Activated gamma-delta T cell (primary cell): Measurements from ENCODE around the gene NRXN3.

ENCODE experiments used
- DNase-seq: peaks from one replicate; lab custom pipeline; 2025; lab: John Stamatoyannopoulos, UW

The NRXN3 gene

DNA sequence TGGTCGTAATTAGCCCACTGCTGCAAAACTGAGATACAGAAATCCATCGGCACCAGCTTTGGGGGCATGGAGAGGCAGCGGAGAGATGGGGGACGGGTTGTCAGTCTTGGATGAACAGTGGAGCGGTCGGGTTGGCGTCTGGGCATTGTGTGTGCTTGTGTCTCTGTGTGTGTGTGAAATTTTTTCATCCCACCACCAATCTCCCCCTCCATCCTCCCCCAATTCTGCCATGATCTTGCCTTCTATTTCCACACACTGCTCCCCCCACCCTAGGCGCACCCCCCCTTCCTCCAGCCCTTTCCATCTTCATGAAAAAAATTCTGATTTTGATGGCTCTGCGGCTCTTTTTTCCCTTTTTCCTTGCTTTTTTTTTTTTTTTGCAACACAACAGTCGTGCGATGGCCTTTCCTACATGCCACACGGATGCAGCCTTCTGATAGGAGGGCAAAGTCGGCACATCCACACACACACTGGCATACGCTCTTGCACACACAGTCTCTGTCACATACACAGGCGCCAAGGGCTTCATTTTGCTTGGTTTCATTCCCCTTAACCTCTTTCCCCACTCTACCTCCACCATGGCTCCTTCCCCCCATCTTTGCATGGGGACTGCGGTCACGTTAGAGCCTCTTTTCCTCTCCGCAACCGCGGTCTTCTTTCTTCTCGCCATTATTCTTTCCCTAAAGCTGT is 3.3 kb downstream of the NRXN3 start:
- no peak for DNase-seq

DNA sequence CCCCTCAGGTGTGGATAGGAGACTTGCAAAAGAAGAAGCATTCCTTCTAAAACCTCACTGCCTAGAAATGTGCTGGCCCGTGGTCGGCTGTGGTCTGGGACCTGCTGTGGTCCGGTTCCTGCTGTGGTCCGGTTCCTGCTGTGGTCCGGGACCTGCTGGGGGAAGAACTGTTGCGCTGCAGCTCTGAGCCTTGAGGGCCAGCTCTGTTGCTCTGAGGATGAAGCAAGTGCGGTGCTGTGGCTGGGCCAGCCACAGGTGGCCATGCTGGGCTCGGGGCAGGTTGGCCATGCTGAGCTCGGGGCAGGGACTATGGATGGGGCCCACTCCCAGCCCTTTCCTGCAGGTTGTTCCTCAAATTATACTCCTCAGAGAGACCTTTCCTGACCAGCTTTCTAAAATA is 5.2 kb downstream of the NRXN3 start:
- DNase-seq = no peak

DNA sequence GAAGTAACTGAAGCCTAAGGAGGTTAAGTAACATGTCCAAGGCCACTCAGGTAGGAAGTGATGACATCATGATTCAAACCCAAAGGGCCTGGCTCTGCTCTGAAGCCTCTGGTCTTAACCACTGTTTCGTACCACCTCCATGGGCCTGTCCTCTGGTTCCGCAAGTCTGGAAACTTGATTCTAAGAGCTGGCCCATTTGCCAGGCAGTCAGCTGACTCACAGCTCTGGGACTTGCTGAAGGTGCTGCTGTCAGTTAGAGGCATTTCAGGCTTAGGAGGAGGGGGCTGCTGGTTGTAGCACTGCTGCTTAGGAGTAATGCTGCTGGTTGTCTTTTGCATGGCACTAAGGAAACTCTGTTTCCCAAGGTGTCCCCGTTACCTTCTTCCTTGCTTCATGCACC is 7.9 kb downstream of the NRXN3 start:
- no peak for DNase-seq

DNA sequence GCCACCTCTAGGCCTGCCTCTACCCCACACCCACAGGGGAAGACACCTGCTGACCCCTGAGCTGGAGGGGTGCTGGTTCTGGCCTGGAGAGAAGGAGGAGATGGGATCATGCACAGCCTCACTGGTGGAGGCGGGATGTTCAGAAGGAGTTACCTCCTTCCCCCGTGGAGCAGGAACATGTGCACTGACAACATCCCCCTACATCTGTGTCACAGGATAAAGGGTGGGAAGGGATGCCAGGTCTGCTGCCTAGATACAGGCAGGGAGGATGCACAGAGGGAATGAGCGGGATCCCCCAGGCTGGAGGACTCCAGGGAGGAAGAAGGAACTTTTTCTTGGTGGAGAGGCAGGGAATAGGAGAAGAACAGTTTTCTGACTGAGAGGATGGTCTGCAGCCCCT is 8.8 kb downstream of the NRXN3 start:
- DNase-seq = no peak

DNA sequence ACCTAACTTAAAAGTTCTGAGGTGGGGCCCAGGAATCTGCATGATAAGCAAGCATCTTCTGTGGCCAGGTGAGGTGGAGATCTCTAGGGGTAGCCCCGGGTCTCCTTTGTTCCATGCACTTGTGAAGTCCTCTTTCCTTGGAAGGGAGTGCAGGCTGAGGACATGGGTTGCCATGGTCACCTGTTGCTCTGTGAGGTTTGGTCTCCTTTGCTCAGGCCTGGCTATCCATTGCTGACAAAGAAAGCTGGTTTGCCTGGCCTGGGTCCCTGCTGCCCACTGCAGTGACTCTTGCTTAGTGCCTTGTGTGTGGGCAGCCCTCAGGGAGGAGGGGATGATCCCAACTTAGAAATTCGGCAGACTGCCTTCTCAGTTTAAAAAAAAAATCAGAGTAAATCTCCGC is 11.1 kb downstream of the NRXN3 start:
- no peak for DNase-seq

DNA sequence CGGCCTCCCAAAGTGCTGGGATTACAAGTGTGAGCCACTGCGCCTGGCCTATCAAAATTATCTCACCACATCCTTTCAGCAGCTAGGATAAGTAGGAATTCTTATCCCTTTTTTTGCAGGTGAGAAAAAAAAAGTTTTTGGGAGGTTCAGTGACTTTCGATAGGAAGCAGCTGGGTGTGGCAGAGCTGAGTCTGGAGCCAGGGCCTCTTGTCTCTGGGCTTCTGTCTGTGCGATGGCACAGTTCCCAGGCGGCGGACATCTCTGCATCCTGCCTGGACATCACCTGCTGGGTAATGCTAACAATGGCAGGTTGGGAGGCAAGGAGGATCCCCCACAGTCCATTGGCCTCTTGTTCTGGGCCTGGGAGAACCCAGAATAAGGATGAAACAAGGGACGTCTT is 12.5 kb downstream of the NRXN3 start:
- no peak for DNase-seq

DNA sequence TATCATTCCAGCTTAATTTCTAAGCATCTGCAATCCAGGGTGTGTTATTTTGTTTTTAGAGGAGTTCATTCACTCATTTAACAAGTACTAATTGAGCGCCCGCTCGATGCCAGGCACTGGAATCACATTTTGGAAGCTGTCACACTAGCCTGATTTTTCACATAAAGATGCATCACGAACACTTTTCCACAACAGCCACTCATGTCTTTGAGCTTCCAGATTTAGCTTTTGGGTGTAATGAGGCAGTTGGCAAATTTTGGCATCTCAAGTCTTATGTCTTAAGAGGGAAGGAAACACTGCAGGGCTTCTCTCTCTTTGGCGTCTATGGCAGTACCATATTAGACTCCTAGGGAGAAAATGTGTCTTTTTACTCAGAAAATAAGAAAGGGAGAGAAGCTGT is 14.0 kb downstream of the NRXN3 start:
- no peak for DNase-seq

DNA sequence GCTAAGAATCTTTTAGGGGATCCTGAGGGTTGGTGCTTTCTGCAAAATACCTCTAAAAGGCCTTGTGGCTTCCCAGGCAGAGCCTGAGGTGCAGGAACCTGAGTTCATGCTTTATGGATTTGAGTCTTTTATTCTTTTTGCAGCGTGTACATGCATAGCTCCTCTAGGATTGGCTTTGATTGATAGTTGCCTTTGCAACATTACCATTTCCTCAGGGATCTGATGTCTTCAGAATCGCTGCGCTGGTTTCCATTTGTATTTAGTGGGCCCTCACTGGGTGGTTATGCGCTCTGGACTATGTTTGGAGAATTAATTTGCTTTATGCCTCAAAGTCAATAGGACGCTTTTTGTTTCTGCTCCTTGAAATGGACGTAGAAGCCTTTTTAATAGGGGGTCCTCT is 16.1 kb downstream of the NRXN3 start:
- no peak for DNase-seq

DNA sequence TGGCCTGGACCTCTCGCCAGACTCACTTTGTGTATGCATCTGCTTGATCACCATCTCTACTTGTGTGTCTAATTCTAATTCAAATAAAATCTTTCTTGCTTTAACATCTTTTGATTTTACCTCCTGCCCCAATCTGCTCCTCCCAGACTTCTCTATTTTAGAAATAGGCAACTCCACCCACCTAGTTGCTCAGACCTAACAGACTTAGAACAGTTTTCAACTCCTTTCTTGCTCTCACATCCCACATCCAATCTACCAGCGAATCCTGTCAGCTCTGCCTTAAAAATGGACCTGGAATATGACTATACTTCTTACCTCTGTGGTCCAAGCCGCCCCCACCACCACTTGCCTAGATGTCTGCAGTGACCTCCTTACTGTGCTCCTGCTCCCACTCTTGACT is 18.7 kb downstream of the NRXN3 start:
- no peak for DNase-seq

DNA sequence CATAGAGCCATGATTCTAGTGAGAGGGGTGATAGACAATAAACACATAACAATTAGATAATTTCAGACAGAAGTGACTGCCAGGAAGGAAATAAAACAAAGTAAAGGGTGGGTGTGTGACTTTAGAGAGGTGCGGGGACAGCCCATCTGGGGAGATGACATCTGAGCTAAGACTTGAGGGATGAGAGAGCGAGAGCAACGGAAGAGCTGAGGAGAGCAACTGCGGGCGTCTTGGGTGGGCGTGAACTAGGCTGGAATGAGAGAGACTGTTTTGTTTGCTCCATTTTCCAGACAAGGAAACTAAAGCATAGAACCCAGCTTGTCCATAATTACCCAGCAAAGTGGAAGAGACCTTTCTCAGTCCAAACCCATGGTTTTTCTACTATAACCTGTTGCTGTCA is 25.3 kb downstream of the NRXN3 start:
- no peak for DNase-seq

DNA sequence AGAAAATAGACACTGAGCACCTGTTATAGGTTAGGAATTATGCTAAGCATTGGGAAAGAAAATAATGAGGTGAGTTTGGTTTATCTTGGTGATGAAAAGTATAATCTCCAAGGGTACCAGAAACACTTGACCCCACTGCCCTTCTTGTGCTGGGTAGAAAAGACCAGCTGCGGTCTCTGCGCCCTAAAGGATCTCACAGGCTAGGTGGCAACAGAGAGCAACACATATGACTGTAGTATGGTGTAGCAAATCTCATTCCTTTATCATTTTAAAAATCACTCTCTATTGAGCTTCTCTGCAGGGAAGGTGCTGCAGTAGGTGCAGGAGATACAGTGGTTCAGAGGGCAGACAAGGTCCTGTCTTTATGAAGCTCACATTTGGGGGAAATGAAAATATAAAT is 26.1 kb downstream of the NRXN3 start:
- no peak for DNase-seq

DNA sequence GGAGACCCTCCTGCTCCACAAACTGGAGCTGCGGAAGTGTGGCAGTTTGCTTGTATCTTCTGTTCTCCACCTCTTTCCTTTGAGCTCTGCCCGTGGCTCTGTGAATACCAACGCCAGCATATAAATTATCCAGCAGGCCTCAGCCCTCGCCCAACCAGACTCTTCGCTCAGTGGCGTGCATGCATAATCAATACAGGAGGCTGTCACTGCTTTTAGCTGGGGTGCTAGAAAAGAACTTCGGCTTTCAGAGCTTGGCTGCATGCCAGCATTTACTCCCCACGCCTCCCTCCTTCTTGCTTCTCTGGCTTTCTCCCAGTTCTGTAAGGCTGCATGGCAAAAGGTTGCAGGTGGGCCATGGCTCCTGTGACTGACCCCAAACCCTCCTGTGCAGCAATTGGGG is 26.9 kb downstream of the NRXN3 start:
- no peak for DNase-seq

DNA sequence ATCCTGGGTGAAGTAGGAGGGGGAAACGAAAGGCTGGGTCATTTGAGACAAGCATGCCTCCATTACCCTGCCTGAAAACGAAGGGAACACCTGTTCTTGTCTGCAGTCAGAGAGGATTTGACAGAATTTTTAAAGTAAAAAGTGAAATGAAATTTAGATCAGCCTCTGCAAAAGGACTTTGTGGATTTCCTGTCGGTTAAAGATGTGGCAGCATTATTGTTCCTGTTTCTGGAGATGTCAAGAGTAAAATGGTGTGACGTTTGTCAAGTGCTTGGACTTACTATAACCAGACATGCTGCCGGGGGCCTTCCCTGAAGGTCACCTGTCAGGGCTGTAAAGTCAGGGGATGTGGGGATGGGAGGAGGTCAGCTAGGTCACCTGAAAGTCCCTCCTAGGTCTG is 32.0 kb downstream of the NRXN3 start:
- DNase-seq = no peak

DNA sequence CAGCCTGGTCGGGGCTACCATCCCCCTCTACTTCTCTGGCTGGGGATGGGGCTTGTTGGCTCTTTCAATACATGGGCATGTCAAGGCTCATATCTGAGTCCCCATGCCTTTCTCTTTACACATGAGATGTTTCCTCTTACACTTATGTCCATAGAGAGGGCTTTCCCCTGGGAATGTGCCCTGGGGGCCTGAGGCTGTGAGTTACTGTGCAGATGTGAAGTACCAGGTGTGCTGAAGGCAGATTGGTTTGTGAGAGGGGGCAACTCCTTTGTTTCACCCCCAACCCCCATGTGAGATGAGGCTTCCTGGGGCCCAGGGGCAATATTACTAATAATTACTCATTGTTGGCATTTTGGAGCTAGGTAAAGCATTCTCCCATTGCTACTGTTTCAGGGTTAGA is 32.8 kb downstream of the NRXN3 start:
- no peak for DNase-seq

DNA sequence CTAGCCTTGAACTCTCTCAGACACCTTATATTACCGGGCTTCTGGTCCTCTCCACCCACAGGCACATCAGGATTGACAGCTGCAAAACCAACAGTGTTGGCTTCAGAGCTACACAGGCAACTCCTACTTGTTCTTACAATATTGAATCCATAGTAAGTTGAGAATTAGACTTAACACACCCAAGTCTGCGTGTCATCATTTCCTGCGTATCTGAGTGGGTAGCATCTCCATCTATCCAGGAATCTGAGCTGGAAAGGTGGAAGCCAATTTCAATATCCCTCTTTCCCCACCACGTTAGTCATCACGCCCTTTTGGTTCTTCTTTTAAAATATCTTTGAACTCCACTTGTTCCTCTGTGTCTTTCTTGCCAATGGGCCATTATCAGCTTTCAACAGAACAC is 37.2 kb downstream of the NRXN3 start:
- no peak for DNase-seq

DNA sequence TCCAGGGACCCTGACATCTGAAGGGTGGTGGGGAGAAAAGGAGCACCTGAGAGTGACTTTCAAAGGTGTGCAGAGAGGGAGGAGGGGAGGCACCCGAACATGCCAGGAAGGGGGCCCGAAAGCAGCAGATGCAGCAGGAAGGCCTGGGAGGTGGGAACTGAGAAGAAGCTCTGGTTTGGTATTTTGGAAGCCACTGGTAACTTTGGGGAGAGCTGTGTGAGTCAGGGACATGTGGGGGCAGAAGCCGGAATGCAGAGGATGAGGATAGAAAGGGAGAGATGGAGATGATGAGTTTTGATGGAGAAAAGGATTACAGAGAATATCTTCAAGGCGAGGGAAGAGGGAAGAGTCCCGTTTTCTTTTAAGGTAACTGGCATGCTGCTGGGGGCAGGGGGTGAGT is 50.1 kb downstream of the NRXN3 start:
- DNase-seq = no peak

DNA sequence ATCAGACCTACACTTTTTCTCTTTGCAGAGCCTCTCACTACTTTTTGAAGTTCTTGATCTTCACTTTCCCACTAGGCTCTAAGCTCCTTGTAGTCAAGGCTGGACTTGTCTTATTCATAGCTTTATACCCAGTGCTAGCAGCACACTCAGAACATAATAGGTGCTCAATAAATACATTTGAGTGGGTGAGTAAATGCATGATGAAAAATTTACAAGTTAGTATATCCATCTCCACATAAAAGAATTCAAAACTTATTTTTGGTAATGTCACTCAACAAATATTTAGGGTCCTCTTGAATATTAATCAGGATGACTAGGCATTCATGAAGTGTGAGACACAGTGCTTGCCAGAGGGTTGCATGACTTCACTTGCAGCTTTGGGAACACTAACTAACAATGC is 52.6 kb downstream of the NRXN3 start:
- DNase-seq = no peak

DNA sequence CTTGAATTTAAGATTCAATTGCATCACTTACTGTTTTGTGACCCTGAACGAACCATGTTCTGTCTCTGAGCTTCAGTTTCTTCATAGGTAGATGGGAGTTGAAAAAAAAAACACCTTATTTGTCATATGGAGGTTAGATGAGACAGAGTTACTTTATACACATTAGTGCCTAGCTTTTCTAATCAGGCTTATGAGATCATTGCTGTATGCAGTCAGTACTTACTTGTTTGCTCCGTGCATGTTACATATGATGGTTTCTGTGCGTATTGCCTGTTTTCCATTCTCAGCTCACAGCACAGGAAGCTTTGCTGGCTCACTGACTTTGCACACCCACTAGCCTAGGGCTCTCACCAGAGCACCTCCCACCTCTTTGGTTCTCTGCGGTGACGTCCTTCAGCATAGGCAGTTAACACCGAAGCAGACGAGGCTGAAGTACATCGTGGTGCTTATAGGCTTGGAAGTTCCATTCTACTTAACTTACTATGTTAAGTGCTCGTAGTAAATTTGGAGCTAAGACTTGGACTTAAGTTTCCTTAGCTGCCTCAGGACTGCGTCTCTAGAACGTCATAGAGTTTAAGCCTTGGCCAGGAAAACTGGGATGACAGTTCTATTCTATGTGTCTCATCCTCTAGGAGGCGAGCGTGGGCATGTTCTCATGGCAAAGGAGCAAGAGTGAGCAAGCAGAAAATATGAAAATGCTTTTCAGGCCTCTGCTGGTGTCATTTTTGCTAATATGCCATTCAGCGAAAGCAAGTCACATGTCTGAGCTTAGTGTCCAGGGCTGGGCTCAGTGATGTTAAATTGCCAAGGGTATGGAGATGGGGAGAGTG is 57.3 kb downstream of the NRXN3 start:
- no peak for DNase-seq

DNA sequence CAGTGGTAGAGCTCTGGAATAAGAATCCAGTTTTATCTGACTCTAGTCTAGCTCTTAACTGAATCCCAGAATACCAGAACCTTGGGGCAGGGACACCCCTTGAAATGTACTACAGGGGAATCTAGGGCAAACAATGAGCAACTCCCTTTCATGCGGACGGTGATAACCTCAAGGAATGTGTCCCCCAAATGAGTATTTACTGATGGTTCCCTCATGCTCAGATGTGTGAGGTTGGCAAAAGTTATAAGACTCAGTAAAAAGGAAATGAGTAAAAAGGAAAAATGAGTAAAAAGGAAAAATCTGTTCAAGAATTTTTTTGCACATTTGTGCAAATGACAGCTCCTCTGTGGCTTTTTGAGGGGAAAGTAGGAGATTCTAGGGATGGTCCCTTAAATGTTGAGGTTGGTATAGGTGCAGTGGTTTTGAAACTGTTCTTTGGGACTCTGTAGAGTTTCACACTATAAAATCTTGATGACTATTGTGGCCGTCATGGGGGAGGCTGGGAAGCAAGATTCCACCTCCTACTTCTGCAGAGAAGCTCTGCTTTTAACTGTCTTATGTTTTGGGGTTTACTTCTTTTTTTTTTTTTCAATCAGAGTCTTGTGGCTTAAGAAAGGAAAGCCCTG is 58.6 kb downstream of the NRXN3 start:
- DNase-seq = no peak

DNA sequence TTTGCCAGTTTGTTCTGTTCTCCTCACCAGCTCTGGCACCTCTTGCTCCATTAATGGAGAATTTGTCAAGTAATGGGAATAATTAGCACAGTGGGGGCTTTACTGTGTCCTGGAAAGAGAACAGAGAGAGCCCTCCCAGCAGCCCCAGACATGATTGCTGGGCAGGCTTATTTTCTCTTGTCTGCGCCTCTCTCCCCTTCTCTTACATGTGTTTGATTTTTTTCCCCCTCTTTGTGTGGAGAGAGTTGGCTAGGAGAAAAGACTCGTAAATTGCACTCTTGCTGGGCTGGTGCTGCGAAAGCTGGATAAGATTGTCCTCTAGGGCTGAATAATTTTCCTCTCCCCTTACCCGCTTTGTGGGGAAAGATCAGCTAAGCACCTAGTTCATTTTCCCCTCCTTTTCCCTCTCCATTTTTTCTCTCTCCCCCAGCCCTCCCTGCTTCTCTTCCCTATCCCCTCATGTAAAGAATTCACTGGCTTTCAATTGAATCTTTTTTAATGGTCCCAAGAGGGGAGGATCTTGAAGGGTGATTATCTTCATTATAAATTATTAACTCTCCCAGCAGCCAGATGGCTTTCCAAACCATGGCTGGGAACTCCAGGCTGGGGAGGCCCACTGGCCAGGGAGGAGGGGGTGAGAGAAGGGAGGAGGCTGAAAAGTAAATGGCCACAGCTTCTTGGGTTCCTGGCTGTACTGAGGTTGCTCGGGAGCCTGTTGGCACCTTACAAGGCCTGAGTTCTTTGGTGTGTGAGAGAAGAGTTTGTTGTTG is 62.2 kb downstream of the NRXN3 start:
- no peak for DNase-seq

DNA sequence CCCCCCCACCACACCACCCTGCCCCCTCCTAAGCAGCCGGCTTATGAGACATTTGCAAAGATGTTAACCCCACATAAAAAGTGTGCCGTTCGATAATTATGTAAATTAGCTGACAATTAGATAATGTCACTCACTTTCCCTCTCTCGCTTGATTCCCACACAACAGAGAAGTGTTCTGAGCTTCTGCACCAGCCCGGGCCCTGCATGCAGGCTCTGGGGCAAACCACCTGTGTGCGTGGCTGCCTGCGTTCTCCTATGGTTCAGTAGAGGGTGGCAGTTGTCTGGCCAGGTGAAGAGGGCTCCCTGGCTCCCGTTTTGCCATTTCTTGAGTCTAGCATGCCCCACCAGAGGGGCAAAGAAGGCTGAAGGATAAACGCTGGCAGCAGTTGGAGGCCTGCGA is 68.0 kb downstream of the NRXN3 start:
- DNase-seq = no peak

DNA sequence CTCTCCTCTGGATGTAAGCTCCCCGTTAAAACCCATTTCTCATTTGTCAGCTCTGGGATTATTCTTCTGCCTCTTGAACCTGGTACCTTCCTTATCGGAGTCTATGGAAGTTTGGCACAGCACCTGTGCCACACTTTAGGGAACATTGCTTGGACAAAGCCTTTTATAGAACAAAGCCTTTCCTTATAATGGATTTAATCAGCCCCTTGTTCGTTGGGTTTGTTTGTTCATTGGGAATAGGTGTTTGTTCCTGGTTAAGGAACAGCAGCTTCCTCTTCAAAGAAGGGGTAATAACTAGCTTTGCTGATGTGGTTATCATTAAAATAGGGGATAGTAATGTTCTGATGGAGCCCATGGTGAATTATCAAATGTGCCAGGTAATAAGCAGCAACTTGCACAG is 70.4 kb downstream of the NRXN3 start:
- no peak for DNase-seq

DNA sequence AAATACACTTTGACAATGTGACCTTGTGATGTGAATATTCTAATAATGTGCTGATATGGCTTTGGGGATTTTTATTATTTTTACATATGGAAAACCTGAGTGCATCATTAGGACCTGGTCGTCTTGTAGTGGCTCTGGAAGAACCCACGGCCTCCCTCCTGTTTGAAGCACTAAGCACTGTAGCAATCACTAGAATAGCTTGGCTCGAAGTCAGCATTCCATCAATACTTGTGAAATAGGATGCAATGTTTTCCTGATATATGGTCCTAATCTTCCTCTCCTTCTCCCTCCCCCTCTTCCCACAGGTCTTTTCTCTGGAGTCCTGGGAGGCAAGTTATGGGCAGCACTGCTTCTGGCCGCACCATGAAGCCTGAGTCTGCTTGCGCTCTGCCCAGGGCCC is 71.9 kb downstream of the NRXN3 start:
- no peak for DNase-seq
